Ascending aorta (tissue), 2 donors: ENCODE data around the gene TOP2A. TPM values are rescaled to one million over a fixed set of nuclear protein-coding genes. Genes with fewer than 3 reads are reported as not detected.
"Not testable (repeated sequence)": the region's sequence is repeated elsewhere in the genome, so short reads cannot be mapped to it uniquely, and the experiment has no call there.

ENCODE experiments used
- DNase-seq, 2 donors: peaks; one replicate each; pipeline ENCODE4 v3.0.0-alpha.2; 2019; ENCODE audit warnings: low spot score in 2 of 2
- H3K27ac ChIP-seq, 2 donors: fragments of 200-600 bp; sonication (generic); one replicate each; pipeline ENCODE4 v1.5.1; 2016 to 2017; ENCODE audit warnings: mild to moderate bottlenecking in 1 of 2
- H3K27me3 ChIP-seq: fragments of 200-600 bp; sonication (generic); one replicate; pipeline ENCODE4 v1.5.1; 2017
- H3K36me3 ChIP-seq, 2 donors: fragments of 200-600 bp; sonication (generic); one replicate each; pipeline ENCODE4 v1.5.1; 2016
- H3K4me1 ChIP-seq, 2 donors: fragments of 200-600 bp; sonication (generic); one replicate each; pipeline ENCODE4 v1.5.1; 2016 to 2017; ENCODE audit warnings: mild to moderate bottlenecking in 1 of 2
- H3K4me3 ChIP-seq, 2 donors: fragments of 200-600 bp; sonication (generic); one replicate each; pipeline ENCODE4 v1.5.1; 2016 to 2017; ENCODE audit warnings: mild to moderate bottlenecking in 1 of 2
- H3K9me3 ChIP-seq, 2 donors: fragments of 200-600 bp; sonication (generic); one replicate each; pipeline ENCODE4 v1.5.1; 2016
- intact Hi-C: fragments of 100-400 bp; cut with DNase I; formaldehyde crosslinking; loops from one replicate; pipeline ENCODE4 v1.15.1; 2023
- total RNA-seq: library from RNA; depleted of rRNA; stranded (reverse); fragments of >200 nt; gene quantifications from one replicate; pipeline ENCODE4 v1.1.0, GENCODE V29; 2016
- TF ChIP-seq, protein P1 (sequence below), 3 experiments: fragments of 200-600 bp in 2 of 3; fragments of 450-650 bp in 1 of 3; sonication (generic) in 2 of 3; IDR thresholded peaks; one replicate each; pipeline ENCODE4 v1.5.1; 2016 to 2019; ENCODE audit warnings: antibody characterized with exemption in 3 of 3, mild to moderate bottlenecking in 1 of 3, moderate library complexity in 1 of 3

TOP2A gene
- total RNA-seq, 1 donor from 2014 or later: 0.11 TPM

DNA sequence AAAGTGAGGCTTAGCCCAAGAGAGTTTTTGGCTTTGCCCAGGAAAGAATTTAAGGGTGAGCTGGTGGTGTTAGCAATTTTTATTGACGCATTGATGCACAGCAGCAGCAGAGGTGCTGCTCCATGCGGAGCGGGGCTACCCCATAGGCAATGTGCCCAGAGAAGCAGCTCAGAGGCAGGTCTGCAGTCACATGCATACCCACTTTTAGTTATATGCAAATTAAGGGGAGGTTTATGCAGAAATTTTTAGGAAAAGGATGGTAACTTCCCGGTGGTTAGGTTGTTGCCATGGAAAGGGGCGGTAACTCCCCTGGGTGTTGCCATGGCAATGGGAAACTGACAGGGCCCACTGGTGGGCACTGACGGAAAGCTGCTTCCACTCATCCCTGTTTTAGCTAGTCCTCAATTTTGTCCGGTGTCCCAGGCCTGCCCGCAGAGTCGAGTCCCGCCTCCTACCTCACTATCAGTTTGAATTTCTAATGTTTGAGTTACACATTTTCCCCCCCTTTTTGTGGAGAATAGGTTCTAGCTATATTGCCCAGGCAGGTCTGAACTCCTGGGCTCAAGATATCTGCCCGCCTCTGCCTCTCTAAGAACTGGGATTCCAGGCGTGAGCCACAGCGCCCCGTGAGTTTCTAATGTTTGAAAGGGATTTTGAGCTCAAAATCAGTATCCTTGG, 42.7 kb downstream of the TOP2A start:
- H3K27me3 ChIP-seq: no peaks in the 10 kb centered on the region
- no peaks in the 10 kb centered on the region for H3K36me3 ChIP-seq
- TF ChIP-seq, protein P1, sequence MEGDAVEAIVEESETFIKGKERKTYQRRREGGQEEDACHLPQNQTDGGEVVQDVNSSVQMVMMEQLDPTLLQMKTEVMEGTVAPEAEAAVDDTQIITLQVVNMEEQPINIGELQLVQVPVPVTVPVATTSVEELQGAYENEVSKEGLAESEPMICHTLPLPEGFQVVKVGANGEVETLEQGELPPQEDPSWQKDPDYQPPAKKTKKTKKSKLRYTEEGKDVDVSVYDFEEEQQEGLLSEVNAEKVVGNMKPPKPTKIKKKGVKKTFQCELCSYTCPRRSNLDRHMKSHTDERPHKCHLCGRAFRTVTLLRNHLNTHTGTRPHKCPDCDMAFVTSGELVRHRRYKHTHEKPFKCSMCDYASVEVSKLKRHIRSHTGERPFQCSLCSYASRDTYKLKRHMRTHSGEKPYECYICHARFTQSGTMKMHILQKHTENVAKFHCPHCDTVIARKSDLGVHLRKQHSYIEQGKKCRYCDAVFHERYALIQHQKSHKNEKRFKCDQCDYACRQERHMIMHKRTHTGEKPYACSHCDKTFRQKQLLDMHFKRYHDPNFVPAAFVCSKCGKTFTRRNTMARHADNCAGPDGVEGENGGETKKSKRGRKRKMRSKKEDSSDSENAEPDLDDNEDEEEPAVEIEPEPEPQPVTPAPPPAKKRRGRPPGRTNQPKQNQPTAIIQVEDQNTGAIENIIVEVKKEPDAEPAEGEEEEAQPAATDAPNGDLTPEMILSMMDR (IDR thresholded peaks at IDR 0.05): no peak
- H3K4me3 ChIP-seq: no peak overlapping the region
- intact Hi-C loops: no loop called here
- H3K4me1 ChIP-seq: no peaks in the 10 kb centered on the region
- no peak for DNase-seq
- no peaks in the 10 kb centered on the region for H3K9me3 ChIP-seq
- H3K27ac ChIP-seq: no peak overlapping the region

DNA sequence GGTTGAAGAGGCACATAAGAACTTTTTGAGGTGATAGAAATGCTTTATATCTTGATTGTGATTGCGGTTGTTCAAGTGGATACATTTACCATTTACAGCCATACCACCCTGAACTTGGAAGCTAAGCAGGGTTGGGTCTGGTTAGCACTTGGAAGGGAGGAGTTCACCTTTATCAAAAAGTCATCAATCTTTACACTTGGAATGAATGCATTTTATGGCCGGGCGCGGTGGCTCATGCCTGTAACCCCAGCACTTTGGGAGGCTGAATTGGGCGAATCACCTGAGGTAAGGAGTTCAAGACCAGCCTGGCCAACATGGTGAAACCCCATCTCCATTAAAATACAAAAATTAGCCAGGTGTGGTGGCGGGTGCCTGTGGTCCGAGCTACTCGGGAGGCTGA, 43.7 kb downstream of the TOP2A start:
- TF ChIP-seq, protein P1 (IDR thresholded peaks at IDR 0.05): no peak
- Histone ChIP-seq H3K27me3 (no peaks in the 10 kb centered on the region), H3K36me3 (no peaks in the 10 kb centered on the region), H3K4me3 (no peak overlapping the region), H3K27ac (no peak overlapping the region), H3K4me1 (no peaks in the 10 kb centered on the region), H3K9me3 (no peaks in the 10 kb centered on the region)
- no peak for DNase-seq
- intact Hi-C loops: no loop called here

DNA sequence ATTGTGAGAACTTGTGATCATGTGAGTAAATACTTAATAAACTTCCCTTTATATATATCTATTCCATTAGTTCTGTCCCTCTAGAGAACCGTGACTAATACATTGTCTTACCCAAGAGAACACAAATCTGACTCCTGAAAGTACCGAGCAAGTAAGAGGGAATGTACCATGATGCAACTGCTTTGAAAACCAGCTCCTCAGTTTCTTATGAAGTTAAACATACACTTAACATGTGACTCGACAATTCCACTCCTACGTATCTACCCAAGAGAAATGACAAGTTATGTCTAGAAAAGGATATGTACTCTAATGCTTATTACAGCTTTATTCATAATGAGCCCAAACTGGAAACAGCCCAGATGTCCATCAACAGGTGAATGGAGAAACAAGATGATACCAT, 44.4 kb downstream of the TOP2A start:
- DNase-seq: no peak
- Histone ChIP-seq H3K9me3 (no peaks in the 10 kb centered on the region), H3K4me3 (no peak overlapping the region), H3K27me3 (no peaks in the 10 kb centered on the region), H3K36me3 (no peaks in the 10 kb centered on the region), H3K27ac (no peak overlapping the region), H3K4me1 (no peaks in the 10 kb centered on the region)
- intact Hi-C loops: no loop called here
- TF ChIP-seq, protein P1 (IDR thresholded peaks at IDR 0.05): no peak

DNA sequence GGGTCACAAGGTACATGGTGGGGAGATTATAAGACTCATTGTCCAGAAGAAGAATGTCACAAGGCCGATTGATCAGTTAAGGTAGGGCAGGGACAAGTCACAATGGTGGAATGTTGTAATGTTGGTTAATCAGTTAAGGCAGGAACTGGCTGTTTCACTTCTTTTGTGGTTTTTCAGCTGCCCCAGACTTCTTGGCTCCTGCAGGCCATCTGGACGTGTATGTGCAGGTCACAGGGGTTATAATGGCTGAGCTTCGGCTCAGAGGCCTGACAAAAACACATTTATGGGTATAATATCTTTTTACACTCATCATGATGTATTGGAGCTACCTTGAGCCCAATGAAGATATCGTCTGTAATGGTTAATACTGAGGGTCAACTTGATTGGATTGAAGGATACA, 45.1 kb downstream of the TOP2A start:
- H3K4me1 ChIP-seq, H3K27ac ChIP-seq, intact Hi-C loops, H3K27me3 ChIP-seq, H3K36me3 ChIP-seq, H3K9me3 ChIP-seq, H3K4me3 ChIP-seq: not testable (repeated sequence)
- DNase-seq: peak in 1 of 2 donors; percentile 7

DNA sequence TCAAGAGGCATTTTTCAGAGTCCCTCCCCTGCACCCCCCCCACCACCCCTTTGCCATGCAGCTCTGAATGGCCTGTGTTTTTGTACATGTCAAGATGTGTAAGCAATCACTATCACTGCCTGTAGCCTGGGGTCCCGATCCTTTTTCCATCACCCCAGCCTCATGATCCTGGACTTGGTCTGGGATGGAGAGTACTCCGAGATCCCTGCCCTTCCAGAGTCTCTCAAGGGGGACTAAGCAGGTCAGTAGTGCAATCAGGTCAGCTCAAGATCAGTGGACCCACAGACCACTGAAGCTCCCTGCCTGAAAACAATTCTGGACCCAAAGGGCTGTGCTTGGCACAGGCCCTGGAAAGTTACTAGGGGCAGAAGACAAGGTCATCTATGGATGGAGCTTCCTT, 45.7 kb downstream of the TOP2A start:
- peak in 1 of 2 donors; percentile 30 for DNase-seq
- Histone ChIP-seq H3K27me3 (no peaks in the 10 kb centered on the region), H3K36me3 (no peaks in the 10 kb centered on the region), H3K4me1 (no peaks in the 10 kb centered on the region), H3K4me3 (no peak overlapping the region), H3K9me3 (no peaks in the 10 kb centered on the region), H3K27ac (no peak overlapping the region)
- intact Hi-C loops: no loop called here
- TF ChIP-seq, protein P1 (IDR thresholded peaks at IDR 0.05): no peak

DNA sequence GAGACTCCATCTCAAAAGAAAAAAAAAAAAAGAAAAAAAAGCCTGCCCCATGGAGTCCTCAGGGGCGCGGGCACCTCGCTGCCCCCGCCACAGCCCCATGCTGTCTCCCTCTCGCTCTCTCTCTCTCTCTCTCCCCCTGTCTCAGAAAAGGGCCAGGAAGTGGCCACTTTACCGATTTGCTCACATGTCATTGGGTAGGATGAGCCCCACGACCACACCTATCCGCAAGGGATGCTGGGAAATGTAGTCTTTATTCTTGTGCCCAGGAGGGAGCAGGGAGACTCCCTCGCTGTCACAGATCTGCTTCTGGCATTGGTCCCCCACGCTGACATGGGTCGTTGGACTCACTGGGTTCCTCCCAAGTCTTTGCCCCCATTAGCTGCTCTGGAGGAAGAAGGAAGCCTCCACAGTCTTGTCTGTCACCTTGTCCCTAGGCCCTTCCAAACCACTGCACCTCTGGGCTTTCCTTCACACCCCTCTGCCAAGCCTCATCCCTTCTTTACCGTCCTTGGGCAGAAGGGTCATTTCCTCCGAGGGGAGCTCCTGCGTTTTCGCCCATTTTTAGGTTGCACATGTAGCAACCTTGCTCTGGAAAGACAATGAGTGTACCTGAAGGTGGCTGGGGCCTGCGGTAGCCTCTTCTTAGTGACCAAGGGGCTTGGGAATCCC, 46.3 kb downstream of the TOP2A start:
- no peak for DNase-seq
- no peaks in the 10 kb centered on the region for H3K4me1 ChIP-seq
- no peak overlapping the region for H3K4me3 ChIP-seq
- H3K27me3 ChIP-seq: no peaks in the 10 kb centered on the region
- no peaks in the 10 kb centered on the region for H3K36me3 ChIP-seq
- H3K9me3 ChIP-seq: no peaks in the 10 kb centered on the region
- H3K27ac ChIP-seq: no peak overlapping the region
- TF ChIP-seq, protein P1 (IDR thresholded peaks at IDR 0.05): no peak
- intact Hi-C loops: no loop called here
